CD4-positive, CD25-positive, alpha-beta regulatory T cell (primary cell): ENCODE measurements around the gene NEXN. TPM values are rescaled to one million over a fixed set of nuclear protein-coding genes. Genes with fewer than 3 reads are reported as not detected.

Source experiments
- ATAC-seq, 2 donors: fragments of 150-1000 bp; cut with Tn5 transposase; one replicate each; pipeline ENCODE4 v1.10.0; 2021; ENCODE audit warnings: low read depth in 2 of 2, moderate number of reproducible peaks in 2 of 2, moderate library complexity in 1 of 2
- DNase-seq, 3 donors: peaks; one replicate each; pipeline versions ENCODE4 v3.0.0 to v3.0.0-alpha.2; 2012 to 2022; ENCODE audit warnings: mixed read lengths in 1 of 3
- H3K27ac ChIP-seq: one replicate; pipeline ENCODE4 v1.7.0; 2013; ENCODE audit warnings: mild to moderate bottlenecking, low read length; ENCODE audit not compliant: insufficient read depth, poor library complexity, severe bottlenecking
- H3K27me3 ChIP-seq: one replicate; pipeline ENCODE4 v1.7.0; 2013; ENCODE audit warnings: low read length; ENCODE audit not compliant: control insufficient read depth, insufficient read depth
- H3K36me3 ChIP-seq: one replicate; pipeline ENCODE4 v1.7.0; 2013; ENCODE audit warnings: mild to moderate bottlenecking, low read length, moderate library complexity; ENCODE audit not compliant: control insufficient read depth, insufficient read depth
- H3K4me1 ChIP-seq: 2 replicates; pipeline ENCODE4 v1.7.0; 2013; ENCODE audit warnings: mild to moderate bottlenecking, low read length; ENCODE audit not compliant: insufficient read depth, control insufficient read depth, poor library complexity, severe bottlenecking
- H3K4me3 ChIP-seq: one replicate; pipeline ENCODE4 v1.7.0; 2013; ENCODE audit warnings: low read depth, mild to moderate bottlenecking, low read length, moderate library complexity
- H3K9me3 ChIP-seq, 2 experiments: 1 replicate in 1 of 2; 2 replicates in 1 of 2; pipeline ENCODE4 v1.7.0; 2013; ENCODE audit warnings: low read length in 2 of 2, mild to moderate bottlenecking in 1 of 2, moderate library complexity in 1 of 2; ENCODE audit not compliant: control insufficient read depth in 2 of 2
- H3K27ac Mint-ChIP-seq, 3 donors: one replicate each; pipeline ENCODE4 v1.8.0; 2020 to 2022; ENCODE audit warnings: mild to moderate bottlenecking in 3 of 3, mixed read lengths in 3 of 3, moderate library complexity in 2 of 3
- H3K27me3 Mint-ChIP-seq: one replicate; pipeline ENCODE4 v1.8.0; 2022; ENCODE audit warnings: mild to moderate bottlenecking, mixed read lengths
- H3K36me3 Mint-ChIP-seq: one replicate; pipeline ENCODE4 v1.8.0; 2020; ENCODE audit warnings: mixed read lengths
- H3K4me1 Mint-ChIP-seq, 4 donors: one replicate each; pipeline ENCODE4 v1.8.0; 2020 to 2022; ENCODE audit warnings: mixed read lengths in 4 of 4, mild to moderate bottlenecking in 1 of 4
- H3K4me3 Mint-ChIP-seq, 4 donors: one replicate each; pipeline ENCODE4 v1.8.0; 2020 to 2022; ENCODE audit warnings: mild to moderate bottlenecking in 4 of 4, mixed read lengths in 4 of 4, moderate library complexity in 3 of 4
- H3K9me3 Mint-ChIP-seq, 7 donors: one replicate each; pipeline ENCODE4 v1.8.0; 2020 to 2022; ENCODE audit warnings: mixed read lengths in 7 of 7, mild to moderate bottlenecking in 3 of 7, moderate library complexity in 2 of 7
- polyA plus RNA-seq, 4 donors: library from polyadenylated mRNA; unstranded; fragments of 300-500 nt; fragmentation: Illumina TruSeq; gene quantifications; one replicate each; pipeline ENCODE4 v1.2.3, GENCODE V29; 2021
- total RNA-seq: library from RNA; stranded (reverse); gene quantifications from one replicate; pipeline ENCODE4 v1.2.3, GENCODE V29; 2022

Gene NEXN
- total and polyA plus RNA-seq, 5 donors from 2014 or later: 0.17 to 1.1 (median 0.32) TPM; not detected in 1

- Mint-ChIP-seq H3K9me3 (no peaks in the 10 kb centered on the region), H3K4me3 (no peak overlapping the region), H3K36me3 (peaks cover 50% of the 10 kb centered on the region), H3K27me3 (no peaks in the 10 kb centered on the region), H3K27ac (no peak overlapping the region), H3K4me1 (peaks cover 17 to 37% (median 26%) of the 10 kb centered on the region in 4 donors)
- Histone ChIP-seq H3K27me3 (no peaks in the 10 kb centered on the region), H3K4me1 (no peaks in the 10 kb centered on the region), H3K9me3 (no peaks in the 10 kb centered on the region), H3K27ac (no peak overlapping the region), H3K4me3 (no peak overlapping the region), H3K36me3 (peaks cover 98% of the 10 kb centered on the region)
- DNase-seq: no peak
- no peak for ATAC-seq
These were observed 65.5 kb downstream of the NEXN start for GRCh38 chr1:77953907-77954306.

DNA sequence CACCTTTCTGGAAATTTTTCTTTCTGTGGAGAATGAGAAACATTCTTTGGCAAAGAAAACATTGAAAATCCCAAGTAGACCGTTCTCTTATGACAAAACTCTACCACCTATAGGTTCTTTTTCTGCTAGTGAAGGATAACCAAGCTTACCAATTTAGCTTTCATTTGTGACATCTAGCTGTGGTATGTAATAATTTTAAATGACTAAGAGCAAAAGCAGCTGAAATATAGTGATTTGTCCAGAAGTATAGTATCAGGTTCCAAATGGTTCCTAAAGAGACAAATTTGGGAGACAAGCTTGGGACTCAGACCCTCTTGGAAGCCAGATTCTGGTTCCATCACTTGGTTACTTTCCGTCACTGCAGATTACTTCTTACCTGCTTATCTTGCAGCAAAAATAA is 66.1 kb downstream of the NEXN start:
- ATAC-seq (no peak), DNase-seq (no peak)
- H3K27me3 Mint-ChIP-seq: no peaks in the 10 kb centered on the region
- peaks cover 18 to 34% (median 22%) of the 10 kb centered on the region in 4 donors for H3K4me1 Mint-ChIP-seq
- peaks cover 52% of the 10 kb centered on the region for H3K36me3 Mint-ChIP-seq
- H3K27ac ChIP-seq: no peak overlapping the region
- H3K4me3 Mint-ChIP-seq: no peak overlapping the region
- no peaks in the 10 kb centered on the region for H3K9me3 ChIP-seq
- no peak overlapping the region for H3K4me3 ChIP-seq
- no peaks in the 10 kb centered on the region for H3K9me3 Mint-ChIP-seq
- no peaks in the 10 kb centered on the region for H3K27me3 ChIP-seq
- peaks cover 98% of the 10 kb centered on the region for H3K36me3 ChIP-seq
- H3K27ac Mint-ChIP-seq: no peak overlapping the region
- H3K4me1 ChIP-seq: no peaks in the 10 kb centered on the region

DNA sequence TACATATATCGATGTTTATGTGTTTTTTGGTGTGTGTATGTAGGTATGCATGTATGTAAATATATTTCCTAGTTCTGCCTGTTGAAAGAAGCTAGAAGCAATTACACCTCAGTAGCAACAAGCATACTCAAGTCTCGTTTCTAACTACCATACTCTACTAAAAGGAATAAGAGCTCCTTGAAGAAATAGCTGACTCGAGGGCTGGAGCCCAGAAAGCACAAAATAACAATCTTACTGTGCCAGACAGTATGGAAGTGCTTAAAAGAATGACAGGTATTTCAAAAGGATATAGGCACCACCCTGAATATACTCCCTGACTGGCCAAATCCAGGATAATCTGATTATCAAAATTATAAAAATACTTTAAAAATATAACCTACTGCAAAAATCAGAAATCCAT is 67.3 kb downstream of the NEXN start:
- Mint-ChIP-seq H3K9me3 (no peaks in the 10 kb centered on the region), H3K4me3 (peak overlapping the region in 1 of 4 donors; percentile 6), H3K27ac (no peak overlapping the region), H3K27me3 (no peaks in the 10 kb centered on the region), H3K4me1 (peaks cover 20 to 32% (median 23%) of the 10 kb centered on the region in 4 donors), H3K36me3 (peaks cover 63% of the 10 kb centered on the region)
- peaks cover 99% of the 10 kb centered on the region for H3K36me3 ChIP-seq
- no peaks in the 10 kb centered on the region for H3K27me3 ChIP-seq
- no peak for ATAC-seq
- no peak for DNase-seq
- no peaks in the 10 kb centered on the region for H3K4me1 ChIP-seq
- no peaks in the 10 kb centered on the region for H3K9me3 ChIP-seq
- peak overlapping the region; percentile 9 for H3K27ac ChIP-seq
- H3K4me3 ChIP-seq: no peak overlapping the region

- Histone ChIP-seq H3K9me3 (no peaks in the 10 kb centered on the region), H3K27me3 (no peaks in the 10 kb centered on the region), H3K4me3 (no peak overlapping the region), H3K4me1 (no peaks in the 10 kb centered on the region), H3K36me3 (peaks cover 99% of the 10 kb centered on the region), H3K27ac (no peak overlapping the region)
- H3K27me3 Mint-ChIP-seq: no peaks in the 10 kb centered on the region
- H3K9me3 Mint-ChIP-seq: no peaks in the 10 kb centered on the region
- ATAC-seq (no peak), DNase-seq (no peak)
- H3K27ac Mint-ChIP-seq: no peak overlapping the region
- H3K4me1 Mint-ChIP-seq: peaks cover 18 to 30% (median 22%) of the 10 kb centered on the region in 4 donors
- H3K36me3 Mint-ChIP-seq: peaks cover 67% of the 10 kb centered on the region
- no peak overlapping the region for H3K4me3 Mint-ChIP-seq
These were observed 68.0 kb downstream of the NEXN start for GRCh38 chr1:77956464-77956863.

GRCh38 chr1:77958391-77958790 is 70.0 kb downstream of the NEXN start:
- ATAC-seq (no peak), DNase-seq (no peak)
- H3K4me1 Mint-ChIP-seq: peaks cover 19 to 33% (median 25%) of the 10 kb centered on the region in 4 donors
- Histone ChIP-seq H3K9me3 (no peaks in the 10 kb centered on the region), H3K36me3 (peaks cover 100% of the 10 kb centered on the region), H3K27me3 (no peaks in the 10 kb centered on the region), H3K4me3 (no peak overlapping the region), H3K4me1 (no peaks in the 10 kb centered on the region), H3K27ac (no peak overlapping the region)
- no peak overlapping the region for H3K4me3 Mint-ChIP-seq
- no peaks in the 10 kb centered on the region for H3K27me3 Mint-ChIP-seq
- peaks cover 68% of the 10 kb centered on the region for H3K36me3 Mint-ChIP-seq
- peak overlapping the region in 1 of 3 donors; percentile 26 for H3K27ac Mint-ChIP-seq
- no peaks in the 10 kb centered on the region for H3K9me3 Mint-ChIP-seq

GRCh38 chr1:77958850-77959249 is 70.4 kb downstream of the NEXN start:
- no peaks in the 10 kb centered on the region for H3K9me3 ChIP-seq
- H3K27me3 Mint-ChIP-seq: no peaks in the 10 kb centered on the region
- no peak for ATAC-seq
- H3K36me3 Mint-ChIP-seq: peaks cover 69% of the 10 kb centered on the region
- no peak overlapping the region for H3K4me3 Mint-ChIP-seq
- H3K9me3 Mint-ChIP-seq: no peaks in the 10 kb centered on the region
- H3K27ac ChIP-seq: no peak overlapping the region
- H3K27ac Mint-ChIP-seq: peak overlapping the region in 1 of 3 donors; percentile 26
- H3K4me3 ChIP-seq: no peak overlapping the region
- H3K36me3 ChIP-seq: peaks cover 100% of the 10 kb centered on the region
- H3K4me1 Mint-ChIP-seq: peaks cover 19 to 33% (median 25%) of the 10 kb centered on the region in 4 donors
- DNase-seq: no peak
- H3K4me1 ChIP-seq: no peaks in the 10 kb centered on the region
- H3K27me3 ChIP-seq: no peaks in the 10 kb centered on the region

GRCh38 chr1:77961392-77961791 is 73.0 kb downstream of the NEXN start:
- H3K36me3 Mint-ChIP-seq: peaks cover 72% of the 10 kb centered on the region
- peaks cover 0 to 1% (median 0%) of the 10 kb centered on the region in 7 donors for H3K9me3 Mint-ChIP-seq
- H3K27ac ChIP-seq: no peak overlapping the region
- no peak for DNase-seq
- H3K9me3 ChIP-seq: no peaks in the 10 kb centered on the region
- H3K4me3 Mint-ChIP-seq: no peak overlapping the region
- no peaks in the 10 kb centered on the region for H3K27me3 Mint-ChIP-seq
- no peak overlapping the region for H3K4me3 ChIP-seq
- no peak for ATAC-seq
- no peaks in the 10 kb centered on the region for H3K27me3 ChIP-seq
- H3K4me1 Mint-ChIP-seq: peaks cover 23 to 34% (median 30%) of the 10 kb centered on the region in 4 donors
- no peak overlapping the region for H3K27ac Mint-ChIP-seq
- H3K36me3 ChIP-seq: peaks cover 99% of the 10 kb centered on the region
- no peaks in the 10 kb centered on the region for H3K4me1 ChIP-seq

DNA sequence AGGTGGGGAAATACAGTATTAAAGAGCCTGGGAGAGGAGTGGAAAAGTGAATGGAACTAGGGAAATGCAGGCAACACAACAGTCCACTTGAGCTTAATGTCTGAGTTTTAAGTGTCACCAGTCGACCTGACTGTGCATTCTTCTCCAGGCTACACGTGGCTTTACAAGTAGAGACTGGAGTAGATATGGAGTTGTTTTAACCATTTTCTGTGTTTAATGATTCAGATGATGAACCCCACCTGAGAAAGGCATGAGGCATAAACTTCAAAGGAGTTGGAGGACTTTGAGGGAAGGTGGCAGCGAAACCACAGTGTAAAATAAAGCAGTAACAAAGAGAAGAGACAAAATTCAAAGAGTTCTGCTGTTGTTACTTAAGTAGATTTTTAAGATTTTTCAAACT is 77.9 kb downstream of the NEXN start:
- H3K27me3 Mint-ChIP-seq: no peaks in the 10 kb centered on the region
- Histone ChIP-seq H3K27ac (no peak overlapping the region), H3K36me3 (peaks cover 88% of the 10 kb centered on the region), H3K27me3 (no peaks in the 10 kb centered on the region), H3K9me3 (no peaks in the 10 kb centered on the region), H3K4me1 (peaks cover 18% of the 10 kb centered on the region), H3K4me3 (no peak overlapping the region)
- H3K36me3 Mint-ChIP-seq: peaks cover 54% of the 10 kb centered on the region
- H3K4me3 Mint-ChIP-seq: peak overlapping the region in 2 of 4 donors; percentile 32 to 47
- ATAC-seq: no peak
- peaks cover 29 to 55% (median 45%) of the 10 kb centered on the region in 4 donors for H3K4me1 Mint-ChIP-seq
- H3K27ac Mint-ChIP-seq: no peak overlapping the region
- peaks cover 0 to 1% (median 0%) of the 10 kb centered on the region in 7 donors for H3K9me3 Mint-ChIP-seq
- DNase-seq: no peak
